ENCODE measurements around the gene GABRB3.

GABRB3 gene

DNA sequence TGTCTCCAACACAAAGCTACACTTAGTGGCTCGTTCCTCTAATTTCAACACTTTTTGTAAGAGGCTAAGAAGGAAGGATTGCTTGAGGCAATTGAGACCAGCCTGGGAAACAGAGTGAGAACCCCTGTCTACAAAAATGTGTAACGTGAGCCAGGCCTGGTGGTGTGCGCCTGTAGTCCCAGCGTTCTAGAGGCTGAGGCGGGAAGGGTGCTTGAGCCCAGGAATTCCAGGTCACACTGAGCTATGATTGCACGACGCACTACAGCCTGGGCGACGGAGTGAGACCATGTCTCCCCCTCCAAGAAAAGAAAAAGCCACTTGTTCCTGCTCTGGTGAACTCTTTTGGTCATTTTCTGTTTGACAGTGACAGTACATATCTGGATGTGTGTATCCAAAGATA, 127.9 kb downstream of the GABRB3 start:
- Histone ChIP-seq H3K4me1 (no peaks in the 10 kb centered on the region), H3K27ac (no peak overlapping the region), H3K9me3 (replicated peaks in 1 of 11) (peaks cover 0 to 2% (median 0%) of the 10 kb centered on the region in 11 experiments; a peak in 1 of 22 replicates), H3K9ac (no peak overlapping the region), H3K4me2 (no peak overlapping the region), H4K20me1 (no peaks in the 10 kb centered on the region), H3K4me3 (no peak overlapping the region), H3K36me3 (no peaks in the 10 kb centered on the region), H3K27me3 (no peaks in the 10 kb centered on the region)
- no peak for TF ChIP-seq Cebpa-rat (IDR thresholded peaks at IDR 0.05)

DNA sequence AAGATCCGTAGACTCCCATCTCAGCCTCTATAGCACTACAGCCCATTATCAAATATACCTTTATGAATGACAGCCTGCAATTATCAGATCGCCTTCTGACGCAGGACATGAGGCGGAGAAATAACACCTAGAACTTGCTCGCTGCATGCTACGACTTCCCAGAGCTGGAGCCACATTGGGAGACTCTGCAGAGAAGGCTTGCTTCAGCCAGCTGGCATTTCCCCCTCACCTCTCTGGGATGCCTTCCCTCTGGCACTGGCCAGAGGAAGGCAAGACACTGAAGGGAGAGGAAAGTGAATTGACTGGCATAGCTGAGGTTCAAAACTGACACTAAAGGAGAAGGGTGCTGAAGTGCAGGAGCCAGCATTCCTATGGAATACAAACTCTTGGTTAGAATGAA, 131.7 kb downstream of the GABRB3 start:
- TF ChIP-seq Cebpa-rat (IDR thresholded peaks at IDR 0.05), result no peak
- Histone ChIP-seq H3K4me1 (no peaks in the 10 kb centered on the region), H3K4me3 (no peak overlapping the region), H3K9ac (no peak overlapping the region), H3K36me3 (no peaks in the 10 kb centered on the region), H3K27me3 (no peaks in the 10 kb centered on the region), H3K4me2 (no peak overlapping the region), H3K27ac (no peak overlapping the region), H4K20me1 (no peaks in the 10 kb centered on the region), H3K9me3 (replicated peaks in 1 of 11) (no peaks in the 10 kb centered on the region)

DNA sequence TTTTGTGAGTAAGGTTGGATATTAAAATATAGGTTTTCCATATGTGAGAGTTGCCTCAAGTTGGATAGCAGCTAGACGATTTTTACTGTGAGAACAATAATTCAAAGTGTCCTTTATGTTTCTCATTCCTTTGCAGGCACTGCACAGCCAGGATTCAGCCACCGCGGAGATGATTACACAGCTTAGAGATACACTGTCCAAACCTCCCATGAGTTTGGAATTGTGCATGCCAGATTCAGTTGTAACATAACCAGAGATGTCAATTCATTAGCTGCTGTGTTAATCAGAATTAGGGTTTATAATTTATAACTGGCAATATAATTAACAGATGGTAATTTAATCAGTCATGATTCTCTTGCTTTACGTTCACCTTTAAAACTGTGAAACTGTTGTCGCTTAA, 132.3 kb downstream of the GABRB3 start:
- Histone ChIP-seq H4K20me1 (no peaks in the 10 kb centered on the region), H3K27me3 (no peaks in the 10 kb centered on the region), H3K9ac (no peak overlapping the region), H3K4me3 (no peak overlapping the region), H3K9me3 (replicated peaks in 1 of 11) (no peaks in the 10 kb centered on the region), H3K36me3 (no peaks in the 10 kb centered on the region), H3K27ac (no peak overlapping the region), H3K4me1 (no peaks in the 10 kb centered on the region), H3K4me2 (no peak overlapping the region)
- no peak for TF ChIP-seq Cebpa-rat (IDR thresholded peaks at IDR 0.05)

DNA sequence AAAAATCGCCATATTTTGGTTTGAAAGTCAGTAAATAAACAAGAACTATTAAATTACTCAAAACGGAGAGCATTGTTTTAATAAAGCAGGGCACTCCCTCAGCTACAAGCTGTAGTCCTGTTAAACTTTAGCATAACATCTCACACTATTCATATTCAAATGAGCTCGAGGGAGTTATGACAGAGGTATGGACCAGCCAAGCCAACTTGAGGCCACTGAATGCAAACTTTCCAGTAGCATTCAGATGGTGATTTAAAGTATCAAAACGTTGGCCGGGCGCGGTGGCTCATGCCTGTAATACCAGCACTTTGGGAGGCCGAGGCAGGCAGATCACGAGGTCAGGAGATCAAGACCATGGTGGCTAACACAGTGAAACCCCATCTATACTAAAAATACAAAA, 132.9 kb downstream of the GABRB3 start:
- no peak for TF ChIP-seq Cebpa-rat (IDR thresholded peaks at IDR 0.05)
- Histone ChIP-seq H3K27ac (no peak overlapping the region), H3K9me3 (replicated peaks in 1 of 11) (no peaks in the 10 kb centered on the region), H3K4me3 (no peak overlapping the region), H4K20me1 (no peaks in the 10 kb centered on the region), H3K9ac (no peak overlapping the region), H3K27me3 (no peaks in the 10 kb centered on the region), H3K4me2 (no peak overlapping the region), H3K4me1 (no peaks in the 10 kb centered on the region), H3K36me3 (no peaks in the 10 kb centered on the region)

DNA sequence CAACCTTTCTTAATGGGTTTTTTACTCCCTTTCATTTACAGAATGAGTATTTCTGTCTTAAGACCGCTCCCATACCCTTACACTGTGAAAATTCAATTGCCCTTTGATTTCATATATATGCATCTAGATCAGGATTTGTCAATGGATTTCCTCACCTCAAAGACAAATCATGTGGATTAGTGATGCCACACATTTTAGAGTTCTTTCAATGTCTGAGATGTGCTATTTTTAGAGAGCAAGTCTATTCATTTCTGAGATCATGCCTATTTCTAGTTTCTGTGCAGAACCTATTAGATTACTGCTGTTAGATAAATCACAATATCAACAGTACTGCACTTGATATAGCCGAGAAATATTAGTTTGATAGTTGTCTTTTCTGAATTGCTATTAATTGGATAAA, 137.3 kb downstream of the GABRB3 start:
- no peaks in the 10 kb centered on the region for H3K27me3 ChIP-seq
- no peak overlapping the region for H3K4me3 ChIP-seq
- no peaks in the 10 kb centered on the region for H3K4me1 ChIP-seq
- H3K4me2 ChIP-seq, result no peak overlapping the region
- H3K9me3 ChIP-seq (replicated peaks in 1 of 11), result no peaks in the 10 kb centered on the region
- no peaks in the 10 kb centered on the region for H3K36me3 ChIP-seq
- no peak overlapping the region for H3K27ac ChIP-seq
- no peak overlapping the region for H3K9ac ChIP-seq
- no peaks in the 10 kb centered on the region for H4K20me1 ChIP-seq
- no peak for TF ChIP-seq Cebpa-rat (IDR thresholded peaks at IDR 0.05)

DNA sequence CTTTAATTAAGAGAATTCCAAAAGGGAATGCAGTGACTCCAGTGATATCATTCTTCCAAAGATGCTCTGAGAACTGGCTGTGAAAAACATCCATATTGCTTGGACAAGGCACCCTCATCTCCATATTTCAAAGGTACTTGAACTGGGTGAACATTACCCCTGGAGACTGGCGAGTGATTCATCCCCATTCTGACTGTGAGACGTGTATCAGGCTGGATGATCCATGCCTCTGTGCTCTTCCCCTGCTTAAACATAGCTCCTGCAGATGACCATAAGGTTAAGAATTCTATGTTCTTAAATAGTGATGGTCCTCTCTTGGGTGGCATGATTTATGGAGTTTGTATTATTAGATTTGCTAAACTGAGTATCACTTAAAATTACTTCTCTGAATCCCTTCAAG, 137.8 kb downstream of the GABRB3 start:
- no peak overlapping the region for H3K4me2 ChIP-seq
- H3K27ac ChIP-seq, result no peak overlapping the region
- no peaks in the 10 kb centered on the region for H4K20me1 ChIP-seq
- H3K4me1 ChIP-seq, result no peaks in the 10 kb centered on the region
- no peaks in the 10 kb centered on the region for H3K36me3 ChIP-seq
- H3K9ac ChIP-seq, result no peak overlapping the region
- H3K4me3 ChIP-seq, result no peak overlapping the region
- TF ChIP-seq Cebpa-rat (IDR thresholded peaks at IDR 0.05), result no peak
- no peaks in the 10 kb centered on the region for H3K27me3 ChIP-seq
- no peaks in the 10 kb centered on the region for H3K9me3 ChIP-seq (replicated peaks in 1 of 11)

DNA sequence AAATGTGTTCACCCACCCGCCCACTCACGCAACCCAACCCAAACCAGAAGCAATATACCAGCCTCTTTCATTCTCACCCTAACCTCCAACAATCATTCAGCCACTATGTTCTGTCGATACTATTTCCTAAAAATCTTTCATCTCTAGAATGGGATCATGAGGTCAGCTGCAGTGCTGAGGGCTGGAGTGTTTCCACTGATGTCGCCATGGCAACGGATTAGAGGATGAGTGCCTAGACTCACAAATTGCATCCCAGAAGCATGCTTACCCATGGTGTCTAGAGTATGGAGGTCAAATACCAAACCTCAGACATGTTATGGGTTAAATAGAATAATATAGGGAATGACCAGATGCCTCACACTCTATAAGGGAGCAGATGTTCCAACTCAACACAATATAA, 138.5 kb downstream of the GABRB3 start:
- Histone ChIP-seq H3K4me3 (no peak overlapping the region), H3K27ac (no peak overlapping the region), H4K20me1 (no peaks in the 10 kb centered on the region), H3K9ac (no peak overlapping the region), H3K4me1 (no peaks in the 10 kb centered on the region), H3K9me3 (replicated peaks in 1 of 11) (peaks cover under 1 to 5% (median 2%) of the 10 kb centered on the region in 11 experiments; a peak in 17 of 22 replicates), H3K27me3 (no peaks in the 10 kb centered on the region), H3K4me2 (no peak overlapping the region), H3K36me3 (no peaks in the 10 kb centered on the region)
- no peak for TF ChIP-seq Cebpa-rat (IDR thresholded peaks at IDR 0.05)

DNA sequence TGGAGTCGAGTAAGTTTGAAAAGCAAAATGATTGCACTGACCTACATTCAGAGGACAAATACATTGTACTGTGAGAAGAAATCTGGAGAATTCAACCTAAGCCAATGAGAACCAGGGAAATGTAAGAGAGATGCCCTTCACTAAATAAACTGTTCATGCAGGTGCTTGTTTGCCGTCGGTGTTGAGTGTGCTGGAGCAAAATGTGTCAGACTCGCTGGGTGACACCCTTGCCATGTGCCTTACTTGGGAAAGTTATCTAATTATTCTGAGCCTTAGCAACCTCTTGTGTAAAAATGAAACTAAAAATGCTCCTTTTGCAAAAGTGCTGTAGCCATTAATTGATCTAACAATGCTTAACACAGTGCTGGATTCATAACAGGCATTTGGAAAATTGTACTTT, 140.4 kb downstream of the GABRB3 start:
- Histone ChIP-seq H3K9ac (no peak overlapping the region), H3K4me3 (no peak overlapping the region), H4K20me1 (no peaks in the 10 kb centered on the region), H3K9me3 (replicated peaks in 1 of 11) (peaks cover 8 to 22% (median 17%) of the 10 kb centered on the region in 11 experiments; a peak in 21 of 22 replicates), H3K4me2 (no peak overlapping the region), H3K27me3 (no peaks in the 10 kb centered on the region), H3K36me3 (no peaks in the 10 kb centered on the region), H3K27ac (no peak overlapping the region), H3K4me1 (no peaks in the 10 kb centered on the region)
- TF ChIP-seq Cebpa-rat (IDR thresholded peaks at IDR 0.05), result no peak

DNA sequence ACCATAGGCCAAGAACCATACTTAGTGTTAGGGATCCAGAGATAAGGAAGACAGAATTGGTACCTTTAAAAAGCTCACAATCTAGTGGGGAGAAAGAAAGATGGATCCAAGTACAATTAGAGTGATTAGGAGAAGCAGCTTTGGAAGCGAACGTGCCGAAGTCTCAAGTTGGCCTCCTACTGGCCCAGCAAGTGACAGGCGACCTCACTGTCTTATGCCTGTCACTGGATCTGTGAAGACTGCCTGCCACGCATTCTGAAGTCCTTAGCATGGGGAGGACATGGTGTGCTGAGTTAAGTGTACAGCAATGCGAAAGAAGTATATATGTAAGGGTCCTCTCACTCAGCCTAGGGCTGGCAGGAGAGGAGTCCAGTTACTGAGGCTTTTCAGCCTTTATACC, 141.0 kb downstream of the GABRB3 start:
- Histone ChIP-seq H3K4me3 (no peak overlapping the region), H3K27ac (no peak overlapping the region), H3K36me3 (no peaks in the 10 kb centered on the region), H3K4me1 (no peaks in the 10 kb centered on the region), H3K9me3 (replicated peaks in 1 of 11) (peaks cover 13 to 28% (median 23%) of the 10 kb centered on the region in 11 experiments), H3K9ac (no peak overlapping the region), H4K20me1 (no peaks in the 10 kb centered on the region), H3K4me2 (no peak overlapping the region), H3K27me3 (no peaks in the 10 kb centered on the region)
- no peak for TF ChIP-seq Cebpa-rat (IDR thresholded peaks at IDR 0.05)

DNA sequence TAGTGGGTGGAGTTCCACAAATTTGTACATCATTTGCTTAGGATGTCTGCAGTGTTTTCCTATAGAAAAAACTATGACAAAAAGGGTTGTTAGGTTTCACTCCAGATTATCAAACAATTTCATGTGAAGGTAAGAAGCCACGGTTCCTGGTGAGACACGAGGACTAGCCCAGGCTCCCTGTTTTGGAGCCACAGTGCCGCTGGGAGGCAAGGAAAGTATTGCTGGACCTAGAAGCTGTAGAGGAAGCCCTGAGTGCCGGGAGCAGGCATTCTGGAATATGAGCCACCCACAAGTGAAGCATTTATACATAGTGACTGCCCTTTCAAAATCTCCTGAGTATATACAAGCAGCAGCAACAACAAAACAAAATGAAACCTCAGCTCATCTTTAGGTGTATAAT, 142.0 kb downstream of the GABRB3 start:
- Histone ChIP-seq H3K4me1 (no peaks in the 10 kb centered on the region), H3K4me2 (no peak overlapping the region), H4K20me1 (no peaks in the 10 kb centered on the region), H3K4me3 (no peak overlapping the region), H3K36me3 (no peaks in the 10 kb centered on the region), H3K27me3 (no peaks in the 10 kb centered on the region), H3K9ac (no peak overlapping the region), H3K27ac (no peak overlapping the region), H3K9me3 (replicated peaks in 1 of 11) (peaks cover 18 to 39% (median 31%) of the 10 kb centered on the region in 11 experiments)
- no peak for TF ChIP-seq Cebpa-rat (IDR thresholded peaks at IDR 0.05)
